Activated CD4-positive, CD25-positive, alpha-beta regulatory T cell treated with anti-CD3 and anti-CD28 coated beads, Interleukin-2, amount 50 U/mL, for 72 hours (primary cell): ENCODE results near the gene C17orf58.
"Not testable (repeated sequence)": the region's sequence is repeated elsewhere in the genome, so short reads cannot be mapped to it uniquely, and the experiment has no call there.

Source experiments
- DNase-seq: peaks from one replicate; pipeline ENCODE4 v3.0.0; 2021

The C17orf58 gene

DNA sequence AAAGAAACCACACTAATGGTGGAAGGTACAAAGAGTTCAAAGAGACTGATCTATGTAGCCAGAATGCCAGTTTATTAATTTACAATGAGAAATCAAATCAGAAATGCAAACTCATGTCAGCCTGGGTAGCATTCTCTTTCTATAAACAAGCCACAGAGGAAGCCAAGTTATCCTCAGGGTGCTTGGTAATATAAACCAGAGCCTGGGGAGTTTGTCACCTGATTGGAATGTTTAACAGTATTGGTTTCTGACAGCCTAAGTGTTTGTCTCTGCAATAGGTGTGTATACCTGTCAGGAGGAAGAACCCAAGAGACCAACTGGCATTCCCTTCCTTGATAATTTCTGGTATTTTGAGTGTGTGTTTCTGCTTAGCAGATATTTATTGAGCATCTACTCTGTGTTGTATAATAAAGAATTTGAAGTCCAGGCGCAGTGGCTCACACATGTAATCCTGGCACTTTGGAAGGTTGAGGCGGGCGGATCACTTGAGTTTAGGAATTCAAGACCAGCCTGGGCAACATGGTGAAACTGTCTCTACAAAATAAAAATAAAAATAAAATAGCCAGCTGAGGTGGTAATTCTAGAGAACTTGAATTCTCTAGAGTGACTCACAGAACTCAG, 3.1 kb upstream of the C17orf58 start:
- DNase-seq = no peak

DNA sequence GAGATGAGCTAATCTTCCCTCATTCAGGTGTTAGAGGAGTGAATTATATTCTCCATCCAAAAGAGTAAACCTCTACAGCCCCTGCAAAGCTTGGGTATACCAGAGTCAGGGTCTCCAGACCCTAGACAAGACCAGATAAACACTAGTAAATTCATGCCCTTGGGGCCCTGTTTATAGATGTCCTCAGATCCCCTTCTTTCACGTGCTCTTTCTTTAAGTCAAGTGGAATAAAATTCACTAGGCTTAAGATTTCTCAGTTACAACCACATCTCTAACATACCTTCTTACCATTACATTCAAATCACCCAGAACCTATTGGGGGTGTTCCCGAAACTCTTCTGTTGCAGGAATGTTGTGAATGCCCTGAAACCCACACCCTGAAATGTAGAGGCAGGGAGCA, 2.2 kb upstream of the C17orf58 start:
- no peak for DNase-seq

DNA sequence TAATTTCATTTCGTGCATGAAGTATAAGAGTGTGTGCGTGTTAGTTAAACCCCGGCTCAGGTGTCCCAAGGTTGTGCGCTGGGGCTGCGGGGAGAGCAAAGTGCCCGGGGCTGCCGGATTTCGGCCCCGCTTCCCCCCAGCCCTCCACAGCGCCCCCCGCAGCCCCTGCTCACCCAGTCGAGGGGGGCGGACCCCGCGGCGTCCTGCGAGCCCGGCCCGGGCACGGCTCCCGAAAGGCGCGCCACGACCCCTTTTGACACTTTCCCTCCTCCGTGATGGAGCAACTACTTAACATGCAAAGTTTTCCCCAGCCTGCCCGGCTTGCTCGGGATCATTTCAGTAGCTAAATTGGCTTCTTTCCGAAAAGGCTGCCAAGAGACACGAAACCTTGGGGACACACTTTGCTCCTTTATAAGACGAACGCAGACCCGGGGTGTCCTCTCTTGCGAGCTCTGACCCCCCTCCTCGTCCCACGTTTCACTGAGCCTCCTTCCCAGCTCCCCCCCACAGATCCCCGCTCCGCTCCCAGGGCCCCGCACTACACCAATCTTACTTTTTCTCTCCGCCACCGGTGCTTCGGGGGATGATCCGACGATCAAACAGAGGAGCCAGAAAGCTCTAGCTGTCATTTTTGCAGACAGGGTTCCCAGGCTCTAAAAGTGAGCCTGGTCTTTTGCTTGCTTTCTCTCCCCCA, 552 bp downstream of the C17orf58 start:
- no peak for DNase-seq

DNA sequence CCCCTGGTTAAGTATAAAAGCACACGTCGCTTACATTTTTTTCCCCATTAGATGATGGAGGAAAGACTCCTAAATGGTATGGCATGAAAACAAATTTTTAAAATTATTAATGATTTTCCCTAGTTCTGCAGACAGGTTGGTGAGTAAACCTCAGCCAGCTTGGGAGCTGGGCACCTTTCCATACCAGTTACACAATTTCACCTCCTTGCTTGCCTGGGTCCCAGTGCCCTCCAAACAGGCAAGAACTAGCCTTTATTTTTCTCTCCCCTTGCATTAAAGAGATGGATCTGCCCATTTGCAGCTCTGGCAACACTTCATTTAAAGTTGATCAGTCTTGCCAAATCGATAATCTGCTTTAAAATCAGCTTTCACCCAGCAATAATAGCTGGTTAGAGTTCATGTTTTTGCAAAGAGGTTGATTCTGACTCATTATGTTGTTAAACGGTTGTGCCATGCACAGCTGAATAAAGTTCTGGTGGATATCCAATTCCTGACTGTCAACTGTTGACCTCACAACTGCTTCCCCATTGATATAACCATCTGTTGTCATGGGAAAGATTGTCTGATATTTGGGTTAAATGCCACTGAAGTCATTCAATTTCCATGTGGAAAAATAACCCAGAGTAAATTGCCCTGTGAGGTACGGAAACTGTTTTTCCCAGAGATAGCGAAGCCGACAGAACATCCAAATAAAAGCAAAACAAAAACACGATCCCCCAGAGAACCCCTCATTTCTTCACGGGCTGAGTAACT, 1.3 kb downstream of the C17orf58 start:
- no peak for DNase-seq

DNA sequence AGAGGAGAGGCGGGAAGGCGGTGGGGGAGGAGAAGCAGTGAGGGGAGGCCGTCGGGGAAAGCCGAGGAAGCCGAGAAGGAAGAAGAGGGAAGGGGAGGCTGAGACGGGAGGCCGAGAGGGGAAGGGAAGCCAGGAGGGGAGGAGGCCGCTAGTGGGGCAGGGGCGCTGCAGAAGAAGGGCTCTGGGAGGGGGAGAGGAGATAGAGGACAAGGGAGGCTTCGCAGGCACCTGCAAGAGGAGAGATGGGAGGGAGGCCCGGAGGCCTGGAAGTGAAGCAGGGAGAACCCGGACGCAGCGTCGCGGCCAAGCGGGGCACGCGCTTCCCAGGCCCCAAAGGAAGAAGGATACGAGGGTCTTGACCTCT, 2.3 kb downstream of the C17orf58 start:
- DNase-seq = no peak

GRCh38 chr17:67993153-67993997, 2.9 kb downstream of the C17orf58 start:
- peak; percentile 82 for DNase-seq

GRCh38 chr17:67992548-67993152, 3.6 kb downstream of the C17orf58 start:
- no peak for DNase-seq

- DNase-seq = no peak
Observed at GRCh38 chr17:67990909-67991308, 5.4 kb downstream of the C17orf58 start.

GRCh38 chr17:67983383-67983688, 12.9 kb downstream of the C17orf58 start:
- DNase-seq = no peak

DNA sequence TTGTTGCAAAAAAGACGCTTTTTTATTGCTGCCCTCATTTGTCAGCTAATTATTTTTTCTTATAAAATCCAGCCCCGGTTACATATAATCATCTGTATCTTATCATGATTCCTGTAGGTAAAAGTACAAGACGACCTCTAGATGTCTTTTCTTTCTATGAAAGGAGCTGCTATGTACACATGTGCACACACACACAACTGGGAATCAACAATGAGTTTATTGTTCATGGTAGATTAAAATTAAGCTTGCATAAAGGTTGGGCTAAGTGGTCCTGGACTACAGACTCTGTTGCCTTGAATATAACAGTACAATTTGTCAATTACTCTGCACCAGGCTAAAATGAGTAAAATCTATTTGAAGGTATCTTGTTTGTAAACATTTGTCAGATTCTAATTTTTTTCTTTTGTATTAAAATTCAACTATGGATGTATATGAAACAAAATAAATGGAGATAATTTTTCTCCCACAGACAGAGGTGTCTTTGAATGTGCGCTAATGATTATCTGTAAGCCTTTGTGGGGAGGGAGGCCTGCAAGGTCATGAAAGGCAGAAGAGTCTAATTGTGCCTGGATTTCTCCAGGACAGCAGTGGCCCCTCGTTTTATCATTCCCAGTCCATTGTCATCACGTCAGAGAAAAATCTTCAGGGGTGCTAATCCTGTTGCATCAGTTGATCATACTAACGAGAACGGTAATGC, 13.4 kb downstream of the C17orf58 start:
- DNase-seq = no peak

- no peak for DNase-seq
Observed at GRCh38 chr17:67982034-67982640, 14.1 kb downstream of the C17orf58 start.

- DNase-seq = not testable (repeated sequence)
Observed at GRCh38 chr17:67980883-67981282, 15.4 kb downstream of the C17orf58 start.

- no peak for DNase-seq
Observed at GRCh38 chr17:67980456-67980855, 15.8 kb downstream of the C17orf58 start.

DNA sequence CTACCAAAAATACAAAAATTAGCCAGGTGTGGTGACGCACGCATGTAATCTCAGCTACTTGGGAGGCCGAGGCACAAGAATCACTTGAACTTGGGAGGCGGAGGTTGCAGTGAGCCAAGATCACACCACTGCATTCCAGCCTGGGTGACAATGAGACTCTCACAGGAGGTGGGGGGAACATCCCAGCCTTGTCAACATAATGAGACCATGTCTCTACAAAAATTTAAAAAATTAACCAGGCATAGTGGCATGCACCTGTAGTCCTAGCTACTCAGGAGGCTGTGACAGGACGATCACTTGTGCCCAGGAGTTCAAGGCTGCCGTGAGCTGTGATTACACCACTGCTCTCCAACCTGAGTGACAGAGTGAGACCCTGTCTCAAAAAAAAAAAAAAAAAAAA, 20.0 kb downstream of the C17orf58 start:
- DNase-seq = not testable (repeated sequence)

DNA sequence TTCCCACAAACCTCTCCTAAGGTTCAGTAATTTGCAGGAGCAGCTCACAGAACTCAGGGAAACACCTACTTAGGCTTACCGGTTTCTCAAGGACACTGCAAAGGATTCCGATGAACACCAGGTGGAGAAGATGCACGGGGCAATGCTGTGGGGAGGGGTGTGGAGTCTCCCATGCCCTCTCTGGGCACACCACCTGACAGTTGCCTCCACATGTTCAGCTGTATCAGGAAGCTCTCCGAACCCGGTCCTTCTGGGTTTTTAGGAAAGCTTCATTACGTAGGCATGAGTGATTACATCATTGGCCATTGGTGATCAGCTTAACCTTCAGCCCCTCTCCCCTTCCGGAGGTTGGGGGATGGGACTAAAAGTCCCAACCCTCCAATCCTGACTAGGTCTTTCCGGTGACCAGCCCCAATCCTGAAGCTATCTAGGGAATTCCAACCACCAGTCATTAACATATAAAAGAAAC, 21.6 kb downstream of the C17orf58 start:
- DNase-seq = no peak

- DNase-seq = no peak
Observed at GRCh38 chr17:67974185-67974584, 22.1 kb downstream of the C17orf58 start.

DNA sequence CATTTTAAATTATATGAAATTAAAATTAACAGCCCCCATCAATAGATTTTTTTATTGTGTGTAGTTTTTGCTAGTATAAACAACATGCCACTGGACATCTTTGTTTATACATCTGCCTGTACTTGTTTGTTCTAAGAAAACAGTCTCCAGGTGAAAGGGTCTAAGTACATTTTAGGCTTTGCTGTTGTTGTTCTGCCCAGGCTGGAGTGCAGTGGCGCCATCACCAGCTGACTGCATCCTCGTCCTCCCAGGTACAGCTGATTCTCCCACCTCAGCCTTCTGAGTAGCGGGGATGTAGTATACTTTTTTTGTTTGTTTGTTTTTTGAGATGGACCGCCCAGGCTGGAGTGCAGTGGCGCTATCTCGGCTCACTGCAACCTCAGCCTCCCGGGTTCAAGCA, 25.5 kb downstream of the C17orf58 start:
- no peak for DNase-seq

DNA sequence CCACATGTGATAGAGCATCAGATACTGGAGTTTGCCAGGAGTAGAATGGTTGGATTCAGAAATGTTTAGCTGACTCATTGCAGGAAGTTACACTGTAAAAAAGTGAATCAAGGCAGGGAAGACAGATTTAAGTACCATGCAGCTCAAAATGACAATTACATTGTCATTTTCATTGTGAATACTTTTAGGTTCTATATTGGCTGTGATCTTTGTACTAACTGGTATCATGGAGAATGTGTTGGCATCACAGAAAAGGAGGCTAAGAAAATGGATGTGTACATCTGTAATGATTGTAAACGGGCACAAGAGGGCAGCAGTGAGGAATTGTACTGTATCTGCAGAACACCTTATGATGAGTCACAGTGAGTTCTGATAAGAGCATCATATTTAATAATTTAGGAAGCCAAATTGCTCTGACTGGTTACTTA, 33.1 kb downstream of the C17orf58 start:
- peak; percentile 70 for DNase-seq

DNA sequence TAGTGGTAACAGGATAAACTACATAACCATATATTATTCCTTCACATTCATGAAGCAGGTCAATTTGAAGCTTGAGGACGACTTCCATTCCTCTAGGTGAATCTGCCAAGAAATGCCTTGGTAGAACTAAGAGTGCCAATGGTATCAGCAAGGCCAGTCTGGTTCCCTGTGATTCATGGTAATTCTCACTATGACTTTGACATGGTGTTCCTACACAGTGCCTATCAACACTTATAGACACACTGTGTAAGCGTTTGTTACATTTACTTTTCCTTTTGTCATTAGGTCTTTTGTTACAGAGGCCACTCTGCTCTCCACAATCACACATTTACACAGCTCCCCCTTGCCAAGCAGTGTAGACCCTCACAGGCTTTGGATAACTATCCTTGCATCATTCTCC, 34.1 kb downstream of the C17orf58 start:
- DNase-seq = not testable (repeated sequence)

- DNase-seq = not testable (repeated sequence)
Observed at GRCh38 chr17:67960276-67960675, 36.0 kb downstream of the C17orf58 start.

GRCh38 chr17:67959510-67959909, 36.8 kb downstream of the C17orf58 start:
- no peak for DNase-seq

- DNase-seq = no peak
Observed at GRCh38 chr17:67950945-67951344, 45.3 kb downstream of the C17orf58 start.
